ENCODE data around the gene TPO.
"Not testable (repeated sequence)": the region's sequence is repeated elsewhere in the genome, so short reads cannot be mapped to it uniquely, and the experiment has no call there.

GRCh38 chr2:1517291-1517690 lies 104.0 kb downstream of the TPO start:
- not testable (repeated sequence) for TF ChIP-seq CTCF, POLR2A (IDR thresholded peaks at IDR 0.05)

All from thyroid gland (tissue), 4 donors.